ENCODE measurements around the gene SLC6A7. TPM values are rescaled to one million over a fixed set of nuclear protein-coding genes. Genes with fewer than 3 reads are reported as not detected.

The SLC6A7 gene
- polyA plus RNA-seq, 1 donor from 2014 or later = not detected

GRCh38 chr5:150152636-150153462, 37.0 kb upstream of the SLC6A7 start:
- Mint-ChIP-seq H3K27ac (no peak overlapping the region), H3K4me1 (peaks cover 4 to 25% (median 12%) of the 10 kb centered on the region in 3 donors)

GRCh38 chr5:150153483-150153882, 36.4 kb upstream of the SLC6A7 start:
- peaks cover 4 to 25% (median 12%) of the 10 kb centered on the region in 3 donors for H3K4me1 Mint-ChIP-seq
- peaks cover 2% of the 10 kb centered on the region for H3K36me3 Mint-ChIP-seq
- H3K9me3 Mint-ChIP-seq = no peaks in the 10 kb centered on the region
- H3K27me3 Mint-ChIP-seq = peaks cover 5% of the 10 kb centered on the region
- peak overlapping the region in 1 of 3 donors; percentile 60 for H3K27ac Mint-ChIP-seq
- no peak overlapping the region for H3K4me3 Mint-ChIP-seq

More at GRCh38 chr5:150152636-150153462, 37.0 kb upstream of the SLC6A7 start:
- Mint-ChIP-seq H3K4me3 (no peak overlapping the region), H3K9me3 (no peaks in the 10 kb centered on the region), H3K27me3 (peaks cover 5% of the 10 kb centered on the region), H3K36me3 (peaks cover 2% of the 10 kb centered on the region)

GRCh38 chr5:150153957-150154617, 35.8 kb upstream of the SLC6A7 start:
- peaks cover 4 to 27% (median 12%) of the 10 kb centered on the region in 3 donors for H3K4me1 Mint-ChIP-seq
- H3K27me3 Mint-ChIP-seq = peaks cover 5% of the 10 kb centered on the region
- H3K27ac Mint-ChIP-seq = peak overlapping the region in 2 of 3 donors; percentile 13 to 60
- no peaks in the 10 kb centered on the region for H3K9me3 Mint-ChIP-seq
- H3K4me3 Mint-ChIP-seq = peak overlapping the region; percentile 13 to 89 (median 80)
- peaks cover 2% of the 10 kb centered on the region for H3K36me3 Mint-ChIP-seq

GRCh38 chr5:150154618-150155128, 35.2 kb upstream of the SLC6A7 start:
- H3K36me3 Mint-ChIP-seq = peaks cover 2% of the 10 kb centered on the region
- peaks cover 4 to 27% (median 12%) of the 10 kb centered on the region in 3 donors for H3K4me1 Mint-ChIP-seq
- H3K27me3 Mint-ChIP-seq = peaks cover 5% of the 10 kb centered on the region
- peak overlapping the region in 1 of 3 donors; percentile 13 for H3K27ac Mint-ChIP-seq
- H3K9me3 Mint-ChIP-seq = no peaks in the 10 kb centered on the region
- H3K4me3 Mint-ChIP-seq = peak overlapping the region; percentile 13 to 89 (median 80)

- Mint-ChIP-seq H3K36me3 (peaks cover 2% of the 10 kb centered on the region), H3K4me3 (peak within 1 kb of the TSS; percentile 71 to 97 (median 88)), H3K27ac (peak within 1 kb of the TSS in 1 of 3 donors; percentile 36), H3K27me3 (peaks cover 5% of the 10 kb centered on the region), H3K4me1 (peaks cover 4 to 27% (median 12%) of the 10 kb centered on the region in 3 donors), H3K9me3 (no peaks in the 10 kb centered on the region)
Observed at GRCh38 chr5:150155258-150156026, 34.4 kb upstream of the SLC6A7 start, which contains the start of gene PDGFRB. Gene PDGFRB, minus strand, starts transcription at chr5:150155845. Its CDS starts 18,798 bp downstream, at chr5:150137047.

- Mint-ChIP-seq H3K4me1 (peaks cover 4 to 29% (median 16%) of the 10 kb centered on the region in 3 donors), H3K9me3 (no peaks in the 10 kb centered on the region), H3K4me3 (peak overlapping the region; percentile 71 to 97 (median 88)), H3K27me3 (peaks cover 5% of the 10 kb centered on the region), H3K36me3 (peaks cover 2% of the 10 kb centered on the region), H3K27ac (peak overlapping the region in 1 of 3 donors; percentile 36)
Observed at GRCh38 chr5:150156027-150156368, 33.9 kb upstream of the SLC6A7 start.

GRCh38 chr5:150156540-150156939, 33.3 kb upstream of the SLC6A7 start:
- Mint-ChIP-seq H3K4me1 (peaks cover 4 to 31% (median 17%) of the 10 kb centered on the region in 3 donors), H3K27ac (peak overlapping the region in 1 of 3 donors; percentile 36), H3K4me3 (peak overlapping the region; percentile 71 to 97 (median 88)), H3K9me3 (no peaks in the 10 kb centered on the region), H3K36me3 (peaks cover 2% of the 10 kb centered on the region), H3K27me3 (peaks cover 5% of the 10 kb centered on the region)

- H3K9me3 Mint-ChIP-seq = no peaks in the 10 kb centered on the region
- peak overlapping the region in 1 of 3 donors; percentile 41 for H3K27ac Mint-ChIP-seq
- H3K4me1 Mint-ChIP-seq = peaks cover 4 to 33% (median 18%) of the 10 kb centered on the region in 3 donors
- peak overlapping the region; percentile 12 to 41 (median 28) for H3K4me3 Mint-ChIP-seq
- H3K36me3 Mint-ChIP-seq = peaks cover 2% of the 10 kb centered on the region
- peaks cover 5% of the 10 kb centered on the region for H3K27me3 Mint-ChIP-seq
Observed at GRCh38 chr5:150157168-150157567, 32.7 kb upstream of the SLC6A7 start.

- Mint-ChIP-seq H3K36me3 (peaks cover 2% of the 10 kb centered on the region), H3K27ac (peak overlapping the region in 1 of 3 donors; percentile 80), H3K4me1 (peaks cover 7 to 35% (median 19%) of the 10 kb centered on the region in 3 donors), H3K4me3 (no peak overlapping the region), H3K27me3 (peaks cover 5% of the 10 kb centered on the region), H3K9me3 (no peaks in the 10 kb centered on the region)
Observed at GRCh38 chr5:150158170-150158949, 31.5 kb upstream of the SLC6A7 start.

- Mint-ChIP-seq H3K9me3 (no peaks in the 10 kb centered on the region), H3K36me3 (peaks cover 2% of the 10 kb centered on the region), H3K4me1 (peaks cover 7 to 33% (median 20%) of the 10 kb centered on the region in 3 donors)
Observed at GRCh38 chr5:150159031-150159430, 30.8 kb upstream of the SLC6A7 start.

GRCh38 chr5:150159741-150160179, 30.1 kb upstream of the SLC6A7 start:
- Mint-ChIP-seq H3K4me3 (peak overlapping the region in 1 of 4 donors; percentile 5), H3K4me1 (peaks cover 3 to 27% (median 16%) of the 10 kb centered on the region in 3 donors), H3K27ac (no peak overlapping the region), H3K36me3 (peaks cover 2% of the 10 kb centered on the region), H3K9me3 (no peaks in the 10 kb centered on the region), H3K27me3 (peaks cover 5% of the 10 kb centered on the region)

More at GRCh38 chr5:150159031-150159430, 30.8 kb upstream of the SLC6A7 start:
- Mint-ChIP-seq H3K27me3 (peaks cover 5% of the 10 kb centered on the region), H3K4me3 (no peak overlapping the region), H3K27ac (no peak overlapping the region)

- peak overlapping the region in 1 of 4 donors; percentile 67 for H3K4me3 Mint-ChIP-seq
- H3K27me3 Mint-ChIP-seq = peaks cover 6% of the 10 kb centered on the region
- peaks cover 2% of the 10 kb centered on the region for H3K36me3 Mint-ChIP-seq
- no peak overlapping the region for H3K27ac Mint-ChIP-seq
- peaks cover 3 to 21% (median 14%) of the 10 kb centered on the region in 3 donors for H3K4me1 Mint-ChIP-seq
- no peaks in the 10 kb centered on the region for H3K9me3 Mint-ChIP-seq
Observed at GRCh38 chr5:150160448-150161081, 29.3 kb upstream of the SLC6A7 start.
